AG04450 (cell line): Measurements from ENCODE around the gene HOXA3. TPM values are rescaled to one million over a fixed set of nuclear protein-coding genes. Genes with fewer than 3 reads are reported as not detected.

Experiments used
- CTCF ChIA-PET: fragments of 300-600, 350-600 bp; formaldehyde crosslinking; extraction: SDS; loops from one replicate; lab custom pipeline; 2022; ENCODE audit warnings: antibody characterized with exemption, inconsistent platforms; lab: Charles Lee
- POLR2A ChIA-PET: fragments of 350-600 bp; formaldehyde crosslinking; extraction: SDS; loops from one replicate; lab custom pipeline; 2021; ENCODE audit warnings: antibody characterized with exemption, inconsistent platforms; lab: Yijun Ruan, JAX
- DNase-seq: peaks from one replicate; pipeline ENCODE4 v3.0.0-alpha.2; 2011; ENCODE audit warnings: low read depth, low spot score
- H3K27ac ChIP-seq: one replicate; pipeline ENCODE4 v1.5.1; 2012; ENCODE audit warnings: low read depth, low read length, control low read depth
- H3K27me3 ChIP-seq: one replicate; pipeline ENCODE4 v1.6.0; 2012; ENCODE audit warnings: low read length; ENCODE audit not compliant: control insufficient read depth, insufficient read depth
- H3K4me3 ChIP-seq: 2 replicates; pipeline ENCODE4 v1.5.1; 2011; ENCODE audit warnings: mild to moderate bottlenecking, low read depth, low read length, control low read depth
- H3K9me3 ChIP-seq: 2 replicates; pipeline ENCODE4 v1.5.1; 2012; ENCODE audit warnings: low read length; ENCODE audit not compliant: control insufficient read depth, insufficient read depth
- CTCF ChIP-seq: IDR thresholded peaks from 2 replicates; pipeline ENCODE4 v1.5.1; 2011; ENCODE audit warnings: low read depth, low read length, control low read depth, inconsistent platforms
- polyA plus RNA-seq: library from polyadenylated mRNA; depleted of rRNA; stranded (reverse); fragments of >200 nt; gene quantifications from 2 replicates; pipeline ENCODE4 v1.2.3, GENCODE V29; 2011

Gene HOXA3
- polyA plus RNA-seq, 1 experiment, result 1.6 TPM

GRCh38 chr7:27129729-27130539 is 22.4 kb downstream of the HOXA3 start:
- H3K27ac ChIP-seq, result no peak overlapping the region
- ChIA-PET POLR2A (interaction anchor here (1.1 to 1.7 kb wide), 3 partner anchors 10 to 16 kb away, joined by 3 to 6 read pairs (median 5); no protein-coding TSS in a partner anchor), CTCF (interaction anchor here (1.1 to 3.4 kb wide), 6 partner anchors 9 to 276 kb away, joined by 4 to 18 read pairs (median 6); partner anchors contain the start of gene HOXA5)
- H3K27me3 ChIP-seq, result no peaks in the 10 kb centered on the region
- peak overlapping the region; percentile 59 for H3K4me3 ChIP-seq
- no peaks in the 10 kb centered on the region for H3K9me3 ChIP-seq
- DNase-seq, result no peak
- no peak for TF ChIP-seq CTCF

DNA sequence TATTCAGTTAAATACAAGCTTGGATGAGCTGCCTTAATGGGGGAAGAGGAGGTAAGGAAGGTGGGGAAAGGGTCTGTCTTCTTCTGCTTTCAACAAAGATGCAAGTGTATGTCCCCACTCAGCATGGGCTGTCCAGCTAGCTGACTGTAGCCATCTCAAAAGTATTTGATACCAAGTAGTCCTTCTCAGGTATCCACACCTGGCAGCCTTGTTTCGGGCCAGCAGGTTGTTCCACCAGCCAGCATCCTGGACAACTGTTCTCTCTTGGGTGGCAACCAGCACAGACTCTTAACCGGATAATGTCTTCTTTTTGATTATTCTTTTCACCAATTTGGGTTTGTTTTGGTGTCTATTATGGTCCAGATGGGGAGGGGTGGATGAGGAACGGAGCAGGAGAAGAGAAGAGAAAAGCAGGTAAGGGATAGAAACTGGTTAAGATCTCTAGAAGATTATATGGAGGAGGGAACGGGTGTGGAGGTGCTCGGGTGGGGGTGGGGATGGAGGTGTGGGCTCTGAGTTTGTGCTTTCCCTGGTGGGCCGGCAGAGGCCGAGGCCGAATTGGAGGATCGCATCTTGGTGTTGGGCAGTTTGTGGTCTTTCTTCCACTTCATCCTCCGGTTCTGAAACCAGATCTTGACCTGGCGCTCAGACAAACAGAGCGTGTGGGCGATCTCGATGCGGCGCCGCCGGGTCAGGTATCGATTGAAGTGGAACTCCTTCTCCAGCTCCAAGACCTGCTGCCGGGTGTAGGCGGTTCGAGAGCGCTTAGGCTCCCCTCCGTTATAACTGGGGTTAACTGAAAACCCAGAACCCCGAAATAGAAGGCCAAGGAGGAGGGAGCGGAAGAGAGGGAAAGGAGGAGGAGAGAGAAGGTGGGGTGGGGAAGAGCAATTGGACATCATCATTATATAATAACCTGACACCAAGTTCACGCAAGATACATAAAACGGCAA is 23.3 kb downstream of the HOXA3 start:
- ChIA-PET POLR2A (interaction anchor here (0.9 to 1.8 kb wide), 5 partner anchors 14 to 31 kb away, joined by 4 to 7 read pairs (median 5); partner anchors contain the start of gene HOXA5), CTCF (interaction anchor here (0.5 to 3.4 kb wide), 7 partner anchors 14 to 1512 kb away, joined by 3 to 18 read pairs (median 3); partner anchors contain the start of gene HOXA5)
- Histone ChIP-seq H3K4me3 (peak overlapping the region; percentile 59), H3K27ac (no peak overlapping the region), H3K27me3 (no peaks in the 10 kb centered on the region), H3K9me3 (no peaks in the 10 kb centered on the region)
- DNase-seq, result no peak
- no peak for TF ChIP-seq CTCF

GRCh38 chr7:27128034-27128433 is 24.3 kb downstream of the HOXA3 start:
- POLR2A ChIA-PET, result interaction anchor here (0.9 to 1.8 kb wide), 4 partner anchors 13 to 30 kb away, joined by 4 to 7 read pairs (median 6); partner anchors contain the start of gene HOXA5
- Histone ChIP-seq H3K4me3 (no peak overlapping the region), H3K9me3 (no peaks in the 10 kb centered on the region), H3K27me3 (no peaks in the 10 kb centered on the region), H3K27ac (no peak overlapping the region)
- CTCF ChIA-PET, result interaction anchor here (0.7 to 3.4 kb wide), 4 partner anchors 13 to 409 kb away, joined by 3 to 14 read pairs (median 4); partner anchors contain the start of gene HOXA5
- DNase-seq, result peak; percentile 72
- no peak for TF ChIP-seq CTCF

GRCh38 chr7:27126596-27127327 is 25.6 kb downstream of the HOXA3 start:
- H3K9me3 ChIP-seq, result no peaks in the 10 kb centered on the region
- ChIA-PET POLR2A (interaction anchor here (0.6 to 0.7 kb wide), 2 partner anchors 14 to 18 kb away, joined by 3 to 7 read pairs; no protein-coding TSS in a partner anchor), CTCF (interaction anchor here (1.0 to 3.4 kb wide), 2 partner anchors 15 to 18 kb away, joined by 3 to 14 read pairs; partner anchors contain the start of gene HOXA5)
- H3K27ac ChIP-seq, result no peak overlapping the region
- no peak for DNase-seq
- H3K4me3 ChIP-seq, result no peak overlapping the region
- H3K27me3 ChIP-seq, result no peaks in the 10 kb centered on the region
- no peak for TF ChIP-seq CTCF
